H1 (cell line): ENCODE data around the gene CHSY1. TPM values are rescaled to one million over a fixed set of nuclear protein-coding genes. Genes with fewer than 3 reads are reported as not detected.

ENCODE experiments used
- ASH2L ChIP-seq: fragments of 200-600, 300-600 bp; sonication (generic); IDR thresholded peaks from one replicate; pipeline ENCODE4 v1.7.1; 2017; ENCODE audit warnings: low read length
- BACH1 ChIP-seq: IDR thresholded peaks from 2 replicates; pipeline ENCODE4 v1.6.1; 2012; ENCODE audit warnings: low read length, improper control_type of control experiment
- CBX5 ChIP-seq: fragments of 300-800, 300-1000 bp; sonication (generic); IDR thresholded peaks from 2 replicates; pipeline ENCODE4 v1.7.1; 2016; ENCODE audit warnings: antibody characterized with exemption, low read length, low read depth
- CEBPB ChIP-seq: IDR thresholded peaks from 2 replicates; pipeline ENCODE4 v1.6.1; 2012; ENCODE audit warnings: low read depth, low read length
- CREB1 ChIP-seq: IDR thresholded peaks from 2 replicates; pipeline ENCODE4 v1.6.1; 2012; ENCODE audit warnings: inconsistent platforms
- E2F6 ChIP-seq: IDR thresholded peaks from 2 replicates; pipeline ENCODE4 v1.6.1; 2012; ENCODE audit warnings: inconsistent platforms
- JUND ChIP-seq: IDR thresholded peaks from 2 replicates; pipeline ENCODE4 v1.6.1; 2011; ENCODE audit warnings: mild to moderate bottlenecking, improper control_type of control experiment, low read length
- KDM1A ChIP-seq: fragments of 200-600, 300-600 bp; sonication (generic); IDR thresholded peaks from 2 replicates; pipeline ENCODE4 v1.7.1; 2016; ENCODE audit warnings: mild to moderate bottlenecking, low read length, borderline replicate concordance
- KDM5A ChIP-seq: fragments of 200-600 bp; IDR thresholded peaks from 2 replicates; pipeline ENCODE4 v1.7.1; 2012; ENCODE audit warnings: mild to moderate bottlenecking, low read length, inconsistent platforms, mixed read lengths
- MAX ChIP-seq: IDR thresholded peaks from 2 replicates; pipeline ENCODE4 v1.6.1; 2012; ENCODE audit warnings: inconsistent platforms
- NRF1 ChIP-seq: IDR thresholded peaks from 2 replicates; pipeline ENCODE4 v1.6.1; 2011; ENCODE audit warnings: mild to moderate bottlenecking, low read depth, low read length, improper control_type of control experiment
- PHF8 ChIP-seq: fragments of 200-600 bp; sonication (generic); conservative IDR thresholded peaks from 2 replicates; pipeline ENCODE4 v1.7.1; 2012; ENCODE audit warnings: low read depth, mild to moderate bottlenecking, inconsistent platforms, low read length, moderate library complexity
- POLR2A ChIP-seq, 2 experiments: IDR thresholded peaks; 1 replicate in 1 of 2; 2 replicates in 1 of 2; pipeline ENCODE4 v1.6.1; 2011; ENCODE audit warnings: low read depth in 2 of 2, low read length in 2 of 2, mild to moderate bottlenecking in 2 of 2; ENCODE audit errors: control extremely low read depth in 1 of 2
- POLR2AphosphoS5 ChIP-seq: IDR thresholded peaks from 2 replicates; pipeline ENCODE4 v1.6.1; 2011; ENCODE audit warnings: low read depth, low read length
- RNF2 ChIP-seq: fragments of 200-900, 300-1000 bp; sonication (generic); IDR thresholded peaks from 2 replicates; pipeline ENCODE4 v1.7.1; 2016; ENCODE audit warnings: borderline replicate concordance, low read depth, mild to moderate bottlenecking, antibody characterized with exemption, low read length; ENCODE audit not compliant: poor library complexity, severe bottlenecking; ENCODE audit errors: missing control alignments
- RXRA ChIP-seq: IDR thresholded peaks from 2 replicates; pipeline ENCODE4 v1.6.1; 2011; ENCODE audit warnings: low read depth, mild to moderate bottlenecking, low read length, moderate library complexity; ENCODE audit not compliant: insufficient read depth
- SAP30 ChIP-seq: fragments of 300-600 bp; sonication (generic); IDR thresholded peaks from 2 replicates; pipeline ENCODE4 v1.7.1; 2012; ENCODE audit warnings: low read length, moderate library complexity, mild to moderate bottlenecking, inconsistent platforms; ENCODE audit not compliant: insufficient read depth, insufficient replicate concordance
- SIX5 ChIP-seq: IDR thresholded peaks from 2 replicates; pipeline ENCODE4 v1.6.1; 2011; ENCODE audit warnings: mild to moderate bottlenecking, low read depth, low read length
- SP1 ChIP-seq: IDR thresholded peaks from 2 replicates; pipeline ENCODE4 v1.6.1; 2011; ENCODE audit warnings: low read depth, low read length
- SP2 ChIP-seq: IDR thresholded peaks from 2 replicates; pipeline ENCODE4 v1.6.1; 2012; ENCODE audit warnings: mild to moderate bottlenecking, low read length, inconsistent platforms
- SP4 ChIP-seq: IDR thresholded peaks from 2 replicates; pipeline ENCODE4 v1.6.1; 2012; ENCODE audit warnings: low read length, inconsistent platforms
- SRF ChIP-seq: IDR thresholded peaks from 2 replicates; pipeline ENCODE4 v1.6.1; 2011; ENCODE audit warnings: mild to moderate bottlenecking, low read depth, low read length, moderate library complexity
- TAF1 ChIP-seq: IDR thresholded peaks from 2 replicates; pipeline ENCODE4 v1.6.1; 2011; ENCODE audit warnings: mild to moderate bottlenecking, low read depth, low read length
- TAF7 ChIP-seq: optimal IDR thresholded peaks from 2 replicates; pipeline ENCODE3; 2011; ENCODE audit warnings: low read depth, mild to moderate bottlenecking, inconsistent platforms, low read length, moderate library complexity, borderline replicate concordance
- TEAD4 ChIP-seq: IDR thresholded peaks from 2 replicates; pipeline ENCODE4 v1.6.1; 2012; ENCODE audit warnings: low read depth, low read length, inconsistent platforms, mixed read lengths
- polyA plus RNA-seq, 7 experiments: library from polyadenylated mRNA; depleted of rRNA in 3 of 7; stranded (reverse) in 5 of 7; unstranded in 2 of 7; fragments of >200 nt in 5 of 7; fragments of 200-250 nt in 2 of 7; gene quantifications; 1 replicate in 5 of 7; 2 replicates in 1 of 7; 4 replicates in 1 of 7; pipeline versions ENCODE4 v1.2.1 to v1.2.3, GENCODE V29; 2011 to 2013; ENCODE audit warnings: missing spikeins in 2 of 7, mixed read lengths in 2 of 7
- total RNA-seq: library from RNA; stranded (reverse); fragmentation: NEBNext Ultra II Directional; extraction: Animal tissue kit (Norgen Biotek cat#: 25700); gene quantifications from 2 replicates; pipeline ENCODE4 v1.2.1, GENCODE V29; 2021

The CHSY1 gene
- total and polyA plus RNA-seq, 2 of the 8 experiments (the other 6 are each of a cell fraction or from before 2014, with no cell fraction given): 24.9 to 60.7 TPM

GRCh38 chr15:101277038-101277822, 25.4 kb upstream of the CHSY1 start, which contains the start of gene SELENOS (continued):
- TF ChIP-seq SAP30 (peak; percentile 40), KDM5A (0 out of 2 replicates have a peak, but pooled peaks have one; percentile 20), TEAD4 (no peak), NRF1 (no peak), CBX5 (no peak), POLR2A (IDR thresholded peaks at IDR 0.05; ENCODE audit: control extremely low read depth in 1 of 2, low read depth in 2 of 2, low read length in 2 of 2) (peak in 1 of 2 experiments; percentile 51; a peak in 2 of 3 replicates), TAF1 (peak; percentile 16; the same call in 1 of the 2 replicates), POLR2AphosphoS5 (0 out of 2 replicates have a peak, but pooled peaks have one; percentile 18), MAX (peak; percentile 86), SP4 (no peak), JUND (no peak), SP1 (no peak), PHF8 (peak; percentile 93), E2F6 (no peak), RXRA (no peak), SRF (0 out of 2 replicates have a peak, but pooled peaks have one; percentile 27), CEBPB (no peak), SIX5 (no peak), CREB1 (peak; percentile 89), KDM1A (no peak), TAF7 (peak; percentile 30), BACH1 (no peak), SP2 (no peak), ASH2L (peak; percentile 75), RNF2 (no peak)
